Measurements from ENCODE around the gene LEO1.

GRCh38 chr15:52005748-52006701 is 34.4 kb upstream of the LEO1 start:
- TF ChIP-seq CTCF (IDR thresholded peaks at IDR 0.05; ENCODE audit: low read depth, low read length) (no peak), POLR2A (IDR thresholded peaks at IDR 0.05; ENCODE audit: extremely low read depth, insufficient read length) (no peak)

All from NB4 (cell line).